Stimulated activated CD4-positive, alpha-beta T cell treated with anti-CD3 and anti-CD28 coated beads, Interleukin-2, amount 100 ng/mL, for 48 hours (primary cell): ENCODE data around the gene GNA12.

Experiments
- DNase-seq, 2 donors: peaks; one replicate each; pipeline ENCODE4 v3.0.0-alpha.2; 2020

Gene GNA12

DNA sequence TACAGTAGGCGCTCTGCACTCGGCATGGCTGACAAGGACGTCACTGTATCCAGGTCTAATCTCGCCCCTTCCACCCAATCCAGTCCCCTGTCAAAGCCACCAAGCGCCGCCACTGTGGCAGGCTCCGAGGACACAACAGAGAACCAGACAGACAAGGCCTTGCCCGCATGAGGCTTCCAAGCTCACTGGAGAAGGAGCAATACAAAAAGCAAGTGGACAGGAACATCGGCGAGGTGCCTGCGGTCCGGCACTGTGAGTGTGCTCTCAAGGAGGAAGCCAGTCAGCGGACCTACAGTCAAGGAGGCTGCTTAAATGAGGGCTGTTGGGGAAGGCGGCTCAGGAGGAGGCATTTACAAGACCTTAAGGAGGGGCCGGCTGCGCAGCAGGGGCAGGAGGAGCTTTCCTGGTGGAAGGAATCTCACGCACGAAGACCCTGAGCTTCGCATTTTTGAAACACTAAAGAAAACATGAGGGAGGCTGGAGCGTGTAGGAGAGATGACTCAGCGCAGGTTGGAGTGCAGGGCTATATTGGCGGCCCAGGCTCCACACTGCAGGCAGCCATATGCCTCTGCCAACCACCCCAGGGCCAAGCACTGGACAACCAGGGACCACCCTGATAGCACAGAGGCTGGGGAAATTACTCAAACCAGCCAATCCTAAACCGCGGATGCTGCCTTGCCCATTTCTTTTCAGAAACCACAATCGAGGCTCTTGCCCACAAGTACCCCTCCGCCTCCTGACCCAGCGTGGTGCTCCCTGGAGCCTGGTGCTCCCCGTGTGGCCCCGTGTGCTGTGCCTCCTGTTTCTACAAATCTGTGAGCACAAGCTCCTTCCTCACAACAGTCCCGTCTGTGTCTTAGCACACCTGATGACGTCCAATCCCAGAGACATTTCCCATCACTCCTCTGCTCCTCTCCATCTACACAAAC lies 28.9 kb downstream of the GNA12 start:
- no peak for DNase-seq

DNA sequence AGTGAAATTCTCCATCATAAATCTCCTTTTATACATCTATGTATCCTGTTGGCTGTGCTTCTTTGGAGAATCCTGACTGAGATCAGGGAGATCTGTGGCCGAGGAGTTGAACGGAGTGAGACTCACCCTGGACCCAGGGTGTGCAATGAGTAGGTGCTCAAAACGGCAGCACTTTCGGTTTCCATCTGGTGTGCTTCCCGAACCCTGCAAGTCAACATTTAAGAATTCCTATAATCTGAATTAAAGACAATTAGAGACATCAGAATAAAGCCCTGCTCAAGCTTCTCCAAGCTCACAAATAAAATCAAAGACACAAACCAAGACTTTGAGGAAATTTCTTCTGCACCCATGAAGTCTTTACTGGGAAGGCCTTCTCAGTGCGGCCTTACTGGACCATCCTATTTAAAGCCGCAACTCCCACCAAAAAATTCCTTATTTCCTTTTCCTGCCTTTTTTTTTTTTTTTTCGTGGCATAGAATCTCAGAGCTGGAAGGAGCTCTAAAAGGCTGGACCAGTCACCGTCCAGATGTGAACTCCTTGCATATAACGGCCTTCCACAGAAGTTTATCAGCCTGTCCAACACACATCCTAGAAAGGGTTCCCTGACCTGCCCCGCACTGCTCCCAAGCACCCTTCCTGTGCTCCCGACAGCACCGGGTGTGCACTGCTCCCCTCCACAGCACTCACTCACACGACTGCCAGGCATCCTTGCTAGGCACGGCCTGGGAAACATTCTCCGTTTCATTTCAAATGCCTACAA lies 29.7 kb downstream of the GNA12 start:
- no peak for DNase-seq

DNA sequence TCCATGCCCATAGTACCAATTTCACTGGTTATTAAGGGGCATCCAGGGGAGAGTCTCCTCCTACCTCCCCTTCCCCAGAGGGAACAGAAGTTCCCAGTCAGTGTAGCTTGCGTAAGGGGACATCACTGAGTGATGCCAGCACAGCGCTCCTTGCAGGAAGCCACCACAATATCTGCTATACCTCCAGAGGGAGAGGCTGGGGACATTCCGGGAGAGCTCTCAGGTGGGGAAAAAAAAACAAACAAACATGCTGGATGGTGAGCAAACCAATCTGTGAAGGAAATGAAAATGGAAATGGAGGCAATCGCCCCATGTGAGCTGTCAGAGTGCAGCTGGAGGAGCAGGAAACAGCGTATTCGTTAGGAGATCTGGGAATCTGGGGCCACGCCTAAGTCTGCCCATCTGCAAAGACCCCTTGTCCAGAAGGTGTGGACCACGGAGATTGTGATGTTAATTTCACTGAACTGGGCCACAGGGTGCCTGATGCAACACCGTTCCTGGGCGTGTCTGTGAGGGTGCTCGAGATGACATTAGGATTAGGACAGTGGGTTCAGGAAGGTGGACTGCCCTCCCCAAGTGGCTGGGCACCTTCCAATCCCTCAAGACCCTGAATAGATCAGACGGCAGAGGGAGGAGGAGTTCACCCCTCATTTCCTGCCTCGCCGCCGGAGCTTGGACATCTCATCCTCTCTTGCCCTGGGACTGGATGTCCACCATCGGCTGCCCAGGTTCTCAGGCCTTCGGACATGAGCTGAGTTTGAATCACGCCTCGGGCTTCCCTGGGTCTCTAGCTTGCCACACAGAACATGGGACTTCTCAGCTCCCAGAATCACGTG lies 30.5 kb downstream of the GNA12 start:
- no peak for DNase-seq

DNA sequence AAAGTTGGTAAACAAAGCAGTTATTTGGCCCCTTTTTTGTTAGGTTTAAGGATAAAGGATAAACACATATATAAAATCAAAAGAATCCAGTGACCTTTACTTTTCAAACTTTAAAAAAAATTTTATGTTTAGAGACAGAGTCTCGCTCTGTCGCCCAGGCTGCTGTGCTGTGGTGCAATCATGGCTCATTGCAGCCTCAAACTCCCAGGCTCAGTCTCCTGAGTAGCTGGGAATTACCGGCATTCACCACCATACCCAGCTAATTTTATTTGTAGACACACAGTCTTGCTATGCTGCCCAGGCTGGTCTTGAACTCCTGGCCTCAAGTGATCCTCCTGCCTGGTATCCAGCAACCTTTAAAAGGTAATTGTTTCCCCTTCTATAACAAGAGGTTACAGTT lies 31.3 kb downstream of the GNA12 start:
- DNase-seq = no peak

GRCh38 chr7:2812114-2812487 lies 32.0 kb downstream of the GNA12 start:
- no peak for DNase-seq

GRCh38 chr7:2811476-2812113 lies 32.5 kb downstream of the GNA12 start:
- DNase-seq = no peak

DNA sequence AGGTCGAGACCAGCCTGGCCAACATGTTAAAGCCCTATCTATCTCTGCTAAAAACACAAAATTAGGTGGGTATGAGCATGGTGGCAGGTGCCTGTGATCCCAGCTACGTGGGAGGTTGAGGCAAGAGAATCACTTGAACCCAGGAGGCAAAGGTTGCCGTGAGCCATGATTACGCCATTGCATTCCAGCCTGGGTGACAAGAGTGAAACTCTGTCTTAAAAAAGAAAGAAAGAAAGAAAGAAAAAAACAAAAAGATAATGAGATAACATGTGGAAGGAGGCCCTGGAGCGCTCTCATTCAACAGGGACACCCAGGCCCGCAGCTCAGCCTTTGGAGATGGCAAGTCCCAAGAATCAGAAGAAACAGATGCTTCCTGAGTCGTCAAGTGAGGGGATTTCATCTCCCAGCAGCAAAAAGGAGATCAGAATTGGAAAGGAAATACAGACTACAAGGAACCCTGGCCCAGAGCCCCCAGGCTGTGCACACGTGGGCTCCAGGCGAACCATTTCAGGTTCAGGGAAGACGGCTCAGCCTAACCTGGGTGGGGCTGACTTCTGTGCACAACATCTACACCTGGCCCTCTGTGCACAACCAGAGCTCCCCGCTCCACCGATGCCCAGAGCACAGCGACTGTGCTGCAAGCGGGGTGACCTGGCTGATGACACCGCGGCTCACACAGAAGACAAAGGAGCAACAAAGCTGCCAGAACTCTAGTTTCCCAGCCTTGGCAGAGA lies 33.3 kb downstream of the GNA12 start:
- no peak for DNase-seq

DNA sequence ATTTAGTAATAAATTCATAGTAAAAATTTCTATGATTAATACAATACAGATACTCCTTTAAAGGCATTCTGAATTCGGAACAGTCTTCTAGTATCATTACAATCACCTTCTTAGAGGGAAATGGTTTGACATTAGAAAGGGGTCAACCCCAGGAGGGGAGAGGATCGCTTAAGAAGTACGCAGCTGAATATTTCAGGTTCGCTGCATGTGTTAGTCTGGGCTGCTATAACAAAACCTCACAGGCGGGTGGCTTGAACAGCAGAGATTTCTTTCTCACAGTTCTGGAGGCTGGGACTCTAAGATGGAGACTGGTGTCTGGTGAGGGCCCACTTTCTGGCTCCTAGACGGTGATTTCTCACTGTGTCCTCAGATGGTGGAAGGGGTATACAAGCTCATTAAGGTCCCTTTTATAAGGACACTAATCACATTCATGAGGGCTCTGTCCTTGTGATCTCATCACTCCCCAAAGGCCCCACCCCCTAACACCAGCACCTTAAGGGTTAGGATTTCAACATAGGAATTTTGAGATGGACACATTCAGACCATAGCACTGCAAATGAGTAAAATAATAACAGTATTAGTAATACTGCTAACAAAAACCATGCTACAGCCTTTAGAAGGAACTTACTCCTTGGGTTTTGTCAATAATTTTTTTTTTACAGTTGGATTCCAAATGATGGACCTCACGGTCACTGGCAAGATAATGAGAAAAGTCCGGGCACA lies 34.0 kb downstream of the GNA12 start:
- no peak for DNase-seq

DNA sequence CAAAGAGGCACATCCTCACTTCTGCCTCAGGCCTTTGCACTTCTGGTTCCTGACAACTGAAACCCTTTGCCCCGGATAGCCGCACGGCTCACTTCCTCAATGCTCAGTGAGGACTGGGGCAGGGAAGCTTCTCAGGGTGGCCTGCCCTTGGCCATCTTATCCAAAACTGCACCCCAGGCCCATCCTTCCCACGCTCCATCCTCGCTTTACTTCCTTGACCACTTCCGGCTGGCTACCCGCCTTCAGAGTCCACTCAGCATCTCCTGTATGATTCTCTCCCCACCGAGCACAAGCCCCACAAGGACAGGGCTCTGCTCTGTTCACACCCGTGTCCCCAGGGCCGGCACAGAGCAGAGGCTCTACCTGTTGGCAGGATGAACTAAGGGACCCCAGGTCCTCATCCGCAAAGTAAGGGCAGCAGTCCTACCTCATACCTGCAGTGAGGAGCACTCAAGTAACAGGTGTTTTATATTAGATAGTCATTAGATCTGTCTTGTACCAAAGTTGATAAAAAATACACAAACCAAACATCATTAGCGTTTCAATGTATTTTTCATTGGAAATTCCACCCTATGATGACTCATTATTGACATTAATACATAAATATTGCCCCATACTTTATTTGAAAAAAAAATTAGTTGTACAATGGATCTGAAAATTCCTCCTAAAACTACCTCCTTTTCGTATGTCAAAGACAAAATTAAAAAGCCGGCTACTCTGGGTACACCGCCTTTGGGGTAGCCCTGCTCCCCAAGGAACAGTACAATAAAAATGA lies 35.0 kb downstream of the GNA12 start:
- no peak for DNase-seq

GRCh38 chr7:2807845-2808772 lies 36.0 kb downstream of the GNA12 start:
- no peak for DNase-seq

DNA sequence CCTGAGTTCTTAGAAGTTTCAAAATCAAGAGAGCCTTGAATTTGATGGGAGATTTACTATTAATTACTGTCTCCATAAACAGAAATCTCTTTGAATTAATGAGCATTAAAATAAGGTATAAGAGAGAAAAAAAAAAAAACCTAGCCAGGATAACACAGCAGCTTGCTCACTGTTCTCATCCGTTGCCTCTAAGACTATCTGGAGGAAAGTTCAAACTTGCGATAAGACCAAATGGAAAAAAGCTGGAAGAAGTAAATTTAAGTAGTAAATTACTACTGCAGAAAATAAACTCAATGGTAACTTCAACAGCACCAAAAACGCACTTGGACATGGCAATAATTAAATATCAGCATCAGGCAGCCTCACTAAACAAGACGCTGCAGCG lies 36.7 kb downstream of the GNA12 start:
- no peak for DNase-seq

- no peak for DNase-seq
Measured at GRCh38 chr7:2806571-2806970, 37.5 kb downstream of the GNA12 start.

DNA sequence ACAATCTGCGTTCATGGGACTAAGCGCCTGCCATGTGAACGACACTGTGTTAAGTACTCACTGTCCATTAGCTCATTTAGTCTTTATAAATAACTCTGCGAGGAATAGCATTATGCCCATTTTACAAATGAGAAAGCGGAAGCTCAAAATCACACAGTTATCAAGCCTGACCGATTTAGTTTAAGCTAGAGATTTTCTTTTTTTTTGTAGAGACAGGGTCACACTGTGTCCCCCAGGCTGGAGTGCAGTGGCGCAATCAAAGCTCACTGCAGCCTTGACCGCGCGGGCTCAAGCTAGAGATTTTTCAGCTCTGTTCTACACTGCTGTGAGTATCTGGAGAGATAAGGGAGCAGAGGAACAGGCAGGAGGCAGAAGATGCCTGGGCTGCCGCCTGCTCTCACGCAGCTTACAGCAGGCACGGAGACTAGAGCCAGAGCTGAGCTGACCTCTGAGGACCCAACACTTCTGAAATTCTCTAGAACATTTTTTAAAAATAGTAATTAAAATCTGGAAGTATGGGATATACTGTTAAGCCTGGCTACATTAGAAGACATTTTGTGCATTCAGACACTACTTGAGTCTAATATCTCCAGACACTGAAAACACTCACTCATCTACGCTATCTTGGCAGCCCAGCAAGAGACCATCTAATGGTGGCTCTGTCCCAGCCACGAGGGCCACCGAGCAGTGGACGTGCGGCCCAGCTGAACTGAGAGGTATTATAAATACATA lies 38.7 kb downstream of the GNA12 start:
- DNase-seq = no peak

DNA sequence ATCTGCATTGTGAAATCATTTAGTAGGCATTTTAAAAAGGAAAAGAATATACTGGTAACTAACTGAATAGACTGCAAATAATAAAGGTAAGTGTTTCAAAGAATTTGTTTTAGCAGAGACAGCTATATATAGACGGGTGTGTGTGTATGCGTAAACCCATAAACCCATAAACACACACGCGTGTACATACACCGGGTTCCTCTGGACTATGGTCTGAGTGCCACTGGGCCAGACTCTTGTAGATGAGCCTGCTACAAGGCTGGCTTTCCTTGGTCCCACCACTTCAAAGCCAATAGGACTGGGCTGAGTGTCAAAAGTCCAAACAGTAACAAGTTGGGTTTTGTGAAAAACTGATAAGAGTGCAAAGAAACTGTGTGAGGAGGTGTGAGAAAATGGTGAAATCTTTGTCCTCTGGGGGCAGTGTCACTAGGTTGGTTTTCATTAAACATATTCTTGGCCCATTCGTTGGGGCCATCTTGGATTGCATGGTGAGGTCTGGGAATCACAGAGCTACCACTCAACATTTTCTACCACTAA lies 39.8 kb downstream of the GNA12 start:
- DNase-seq = no peak

DNA sequence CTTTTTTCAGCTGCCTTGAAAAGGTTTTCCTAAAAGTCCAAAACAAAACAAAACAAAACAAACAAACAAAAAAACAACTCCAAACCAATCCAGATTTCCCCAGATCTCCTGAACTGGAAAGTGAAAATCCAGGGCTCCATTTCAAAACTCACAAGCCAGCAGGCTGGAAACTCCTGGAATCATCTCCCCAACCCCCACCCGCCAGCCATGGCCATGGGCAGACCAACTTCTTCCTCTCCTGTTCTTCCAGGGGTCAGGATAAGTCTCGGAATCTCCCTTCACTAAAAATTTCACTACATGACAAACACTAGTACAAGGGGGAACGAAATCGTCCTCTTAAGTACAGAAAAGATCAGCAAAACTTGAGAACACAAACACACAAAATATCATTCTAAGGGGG lies 40.4 kb downstream of the GNA12 start:
- DNase-seq = no peak

- DNase-seq = no peak
Measured at GRCh38 chr7:2803342-2803692, 40.8 kb downstream of the GNA12 start.

GRCh38 chr7:2802504-2803341 lies 41.4 kb downstream of the GNA12 start:
- no peak for DNase-seq

GRCh38 chr7:2802101-2802500 lies 42.0 kb downstream of the GNA12 start:
- DNase-seq = no peak
